Osteocyte (in vitro differentiated cells): ENCODE data around the gene RPRD2. TPM values are rescaled to one million over a fixed set of nuclear protein-coding genes. Genes with fewer than 3 reads are reported as not detected.

Experiments used
- DNase-seq: peaks from one replicate; pipeline ENCODE4 v3.0.0; 2021; ENCODE audit warnings: mixed read lengths; ENCODE audit not compliant: unreplicated experiment; ENCODE audit errors: extremely low spot score
- H3K27ac Mint-ChIP-seq: one replicate; pipeline ENCODE4 v1.8.0; 2021; ENCODE audit warnings: mild to moderate bottlenecking, mixed read lengths; ENCODE audit not compliant: unreplicated experiment
- H3K27me3 Mint-ChIP-seq: one replicate; pipeline ENCODE4 v1.8.0; 2021; ENCODE audit warnings: mixed read lengths; ENCODE audit not compliant: unreplicated experiment
- H3K36me3 Mint-ChIP-seq: one replicate; pipeline ENCODE4 v1.8.0; 2021; ENCODE audit warnings: mixed read lengths; ENCODE audit not compliant: unreplicated experiment
- H3K4me1 Mint-ChIP-seq: one replicate; pipeline ENCODE4 v1.8.0; 2021; ENCODE audit warnings: mixed read lengths; ENCODE audit not compliant: unreplicated experiment
- H3K4me3 Mint-ChIP-seq: one replicate; pipeline ENCODE4 v1.8.0; 2021; ENCODE audit warnings: mild to moderate bottlenecking, moderate library complexity, mixed read lengths; ENCODE audit not compliant: unreplicated experiment
- H3K9me3 Mint-ChIP-seq: one replicate; pipeline ENCODE4 v1.8.0; 2021; ENCODE audit warnings: mixed read lengths; ENCODE audit not compliant: unreplicated experiment
- CTCF ChIP-seq: fragments of 200-600 bp; sonication (generic); IDR thresholded peaks from 2 replicates; pipeline ENCODE4 v1.5.0; 2021; ENCODE audit warnings: antibody characterized with exemption, mild to moderate bottlenecking, moderate library complexity
- total RNA-seq: library from RNA; stranded (reverse); gene quantifications from 2 replicates; pipeline ENCODE4 v1.2.1, GENCODE V29; 2021

RPRD2 gene
- total RNA-seq, 1 donor from 2014 or later, result 29.9 TPM

DNA sequence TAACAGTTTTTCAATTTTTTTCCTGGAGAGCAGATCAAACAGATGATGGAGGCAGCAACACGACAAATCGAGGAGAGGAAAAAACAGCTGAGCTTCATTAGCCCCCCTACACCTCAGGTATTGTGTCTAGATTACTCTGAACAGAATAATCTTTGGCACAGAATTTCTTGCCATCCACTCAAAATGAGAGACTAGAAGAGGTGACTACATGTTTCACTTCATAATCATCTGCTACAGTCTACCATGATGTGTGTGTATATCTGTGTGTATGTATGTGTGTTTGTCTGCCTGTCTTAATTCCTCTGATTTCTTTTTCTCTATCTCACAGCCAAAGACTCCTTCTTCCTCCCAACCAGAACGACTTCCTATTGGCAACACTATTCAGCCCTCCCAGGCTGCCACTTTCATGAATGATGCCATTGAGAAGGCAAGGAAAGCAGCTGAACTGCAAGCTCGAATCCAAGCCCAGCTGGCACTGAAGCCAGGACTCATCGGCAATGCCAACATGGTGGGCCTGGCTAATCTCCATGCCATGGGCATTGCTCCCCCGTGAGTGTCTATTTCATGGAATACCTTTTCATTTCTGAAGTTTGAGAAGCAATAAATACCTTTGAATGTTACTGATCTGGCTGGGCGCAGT, 31.2 kb upstream of the RPRD2 start:
- DNase-seq, result no peak
- Mint-ChIP-seq H3K4me3 (no peak overlapping the region), H3K27ac (no peak overlapping the region), H3K9me3 (no peaks in the 10 kb centered on the region), H3K27me3 (no peaks in the 10 kb centered on the region), H3K4me1 (no peaks in the 10 kb centered on the region), H3K36me3 (peaks cover 38% of the 10 kb centered on the region)
- no peak for TF ChIP-seq CTCF

- TF ChIP-seq CTCF, result no peak
- Mint-ChIP-seq H3K4me1 (no peaks in the 10 kb centered on the region), H3K36me3 (peaks cover 50% of the 10 kb centered on the region), H3K4me3 (no peak overlapping the region), H3K9me3 (no peaks in the 10 kb centered on the region), H3K27ac (no peak overlapping the region), H3K27me3 (no peaks in the 10 kb centered on the region)
- DNase-seq, result peak; percentile 30
Measured at GRCh38 chr1:150346316-150346715, 17.6 kb upstream of the RPRD2 start.

DNA sequence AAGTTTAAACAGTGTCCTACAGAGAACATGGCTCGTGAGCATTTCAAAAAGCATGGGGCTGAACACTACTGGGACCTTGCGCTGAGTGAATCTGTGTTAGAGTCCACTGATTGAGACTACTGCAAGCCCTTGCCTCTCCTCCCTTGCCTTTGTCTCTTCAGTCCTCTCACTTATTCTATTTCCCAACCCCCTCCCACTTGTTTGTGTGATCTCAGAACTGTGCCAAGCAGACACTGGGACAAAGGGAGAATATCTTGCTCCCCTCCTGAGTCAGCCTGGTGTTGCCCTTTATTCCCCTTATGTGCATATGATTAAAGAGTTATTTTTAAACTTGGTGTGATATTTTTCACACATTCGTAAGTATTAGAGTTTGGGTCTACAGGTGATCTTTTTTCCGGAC, 11.1 kb upstream of the RPRD2 start:
- no peak overlapping the region for H3K4me3 Mint-ChIP-seq
- H3K27ac Mint-ChIP-seq, result no peak overlapping the region
- no peaks in the 10 kb centered on the region for H3K27me3 Mint-ChIP-seq
- TF ChIP-seq CTCF, result no peak
- no peaks in the 10 kb centered on the region for H3K4me1 Mint-ChIP-seq
- H3K36me3 Mint-ChIP-seq, result peaks cover 35% of the 10 kb centered on the region
- peak; percentile 25 for DNase-seq
- H3K9me3 Mint-ChIP-seq, result no peaks in the 10 kb centered on the region

DNA sequence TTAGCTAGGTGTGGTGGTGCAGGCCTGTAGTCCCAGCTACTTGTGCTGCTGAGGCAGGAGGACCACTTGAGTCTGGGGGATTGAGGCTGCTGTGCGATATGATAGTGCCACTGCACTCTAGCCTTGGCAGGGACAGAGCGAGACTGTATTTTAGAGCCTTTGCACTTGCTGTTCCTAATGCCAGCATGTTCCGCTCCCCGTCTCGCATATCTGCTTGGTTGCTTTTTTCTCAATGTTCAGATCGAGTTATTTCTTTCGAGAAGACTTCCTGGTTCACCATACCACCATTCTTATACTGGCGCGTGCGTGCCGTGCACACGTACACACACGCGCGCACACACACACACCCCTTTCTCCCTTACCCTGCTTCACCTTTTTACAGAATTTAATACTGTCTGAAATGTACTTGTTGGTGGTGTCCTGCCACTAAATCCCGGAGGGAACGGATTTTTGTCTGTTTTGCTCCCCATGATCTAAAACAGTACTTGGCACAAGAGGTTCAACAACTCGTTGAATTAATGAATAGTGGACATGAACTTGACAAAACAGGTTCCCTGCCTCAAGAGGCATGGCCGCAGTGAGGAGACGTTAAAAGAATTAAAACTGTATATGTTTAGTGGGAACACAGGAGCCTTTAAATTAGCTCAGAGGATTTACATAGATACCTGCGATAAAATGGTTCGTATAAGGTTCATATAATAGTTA, 1.1 kb upstream of the RPRD2 start:
- Mint-ChIP-seq H3K27ac (peak overlapping the region; percentile 100), H3K27me3 (no peaks in the 10 kb centered on the region), H3K4me3 (peak overlapping the region; percentile 94), H3K36me3 (no peaks in the 10 kb centered on the region), H3K9me3 (no peaks in the 10 kb centered on the region), H3K4me1 (peaks cover 28% of the 10 kb centered on the region)
- TF ChIP-seq CTCF, result no peak
- peak; percentile 25 for DNase-seq

DNA sequence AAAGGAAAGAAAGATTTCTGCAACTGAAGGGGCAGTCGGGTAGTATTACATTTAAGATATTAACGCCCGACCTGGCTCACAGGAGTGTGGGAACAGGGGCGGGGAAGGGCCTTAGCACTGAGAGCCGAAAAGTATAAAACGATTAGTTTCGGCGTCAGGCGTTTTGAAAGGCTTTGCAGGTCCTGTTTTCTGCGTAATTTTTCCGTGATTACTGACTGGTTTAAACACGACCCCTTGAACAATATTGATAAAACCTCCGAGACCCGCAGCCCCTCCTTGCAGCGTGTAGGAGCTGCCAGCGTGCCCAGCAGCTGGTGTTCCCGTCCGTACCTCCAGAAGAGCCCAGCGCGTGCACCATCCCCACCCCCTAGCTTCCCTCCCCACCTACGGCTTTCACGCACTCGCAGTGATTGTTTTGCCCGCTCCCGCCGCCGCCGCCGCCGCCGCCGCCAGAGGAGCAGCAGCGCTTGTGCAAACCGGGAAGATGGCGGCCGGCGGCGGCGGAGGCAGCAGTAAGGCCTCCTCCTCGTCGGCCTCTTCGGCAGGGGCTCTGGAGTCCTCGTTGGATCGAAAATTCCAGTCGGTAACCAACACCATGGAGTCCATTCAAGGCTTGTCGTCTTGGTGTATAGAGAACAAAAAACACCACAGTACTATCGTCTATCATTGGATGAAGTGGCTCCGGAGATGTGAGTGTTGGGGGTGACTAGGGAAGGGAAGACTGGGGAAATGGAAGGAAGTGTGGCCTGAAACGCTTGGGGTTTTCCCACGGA, 470 bp downstream of the RPRD2 start:
- H3K4me1 Mint-ChIP-seq, result peaks cover 30% of the 10 kb centered on the region
- peak overlapping the region; percentile 100 for H3K27ac Mint-ChIP-seq
- H3K4me3 Mint-ChIP-seq, result peak overlapping the region; percentile 94
- H3K27me3 Mint-ChIP-seq, result no peaks in the 10 kb centered on the region
- peak; percentile 92 for DNase-seq
- TF ChIP-seq CTCF, result peak; percentile 6
- H3K9me3 Mint-ChIP-seq, result no peaks in the 10 kb centered on the region
- no peaks in the 10 kb centered on the region for H3K36me3 Mint-ChIP-seq
